ENCODE measurements around the gene DLGAP1.
"Not testable (repeated sequence)": the region's sequence is repeated elsewhere in the genome, so short reads cannot be mapped to it uniquely, and the experiment has no call there.

DLGAP1 gene

GRCh38 chr18:4318311-4318710 lies 136.8 kb downstream of the DLGAP1 start:
- Histone ChIP-seq H3K9me3 (ENCODE audit: control insufficient read depth, low read length) (no peaks in the 10 kb centered on the region), H3K9ac (ENCODE audit: low read length) (no peak overlapping the region), H3K27me3 (ENCODE audit: control insufficient read depth, insufficient read depth, low read length) (no peaks in the 10 kb centered on the region), H3K4me3 (ENCODE audit: low read length) (no peak overlapping the region), H3K4me1 (ENCODE audit: control insufficient read depth, insufficient read depth, low read length) (no peaks in the 10 kb centered on the region), H3K36me3 (ENCODE audit: control insufficient read depth, insufficient read depth, low read length) (no peaks in the 10 kb centered on the region)

GRCh38 chr18:4311945-4312344 lies 143.2 kb downstream of the DLGAP1 start:
- not testable (repeated sequence) for H3K4me3 ChIP-seq (ENCODE audit: low read length); H3K9ac ChIP-seq (ENCODE audit: low read length); H3K27me3 ChIP-seq (ENCODE audit: control insufficient read depth, insufficient read depth, low read length); H3K4me1 ChIP-seq (ENCODE audit: control insufficient read depth, insufficient read depth, low read length); H3K9me3 ChIP-seq (ENCODE audit: control insufficient read depth, low read length); H3K36me3 ChIP-seq (ENCODE audit: control insufficient read depth, insufficient read depth, low read length)

- H3K27me3 ChIP-seq (ENCODE audit: control insufficient read depth, insufficient read depth, low read length): no peaks in the 10 kb centered on the region
- H3K9ac ChIP-seq (ENCODE audit: low read length): no peak overlapping the region
- H3K36me3 ChIP-seq (ENCODE audit: control insufficient read depth, insufficient read depth, low read length): no peaks in the 10 kb centered on the region
- H3K9me3 ChIP-seq (ENCODE audit: control insufficient read depth, low read length): no peaks in the 10 kb centered on the region
- no peaks in the 10 kb centered on the region for H3K4me1 ChIP-seq (ENCODE audit: control insufficient read depth, insufficient read depth, low read length)
- no peak overlapping the region for H3K4me3 ChIP-seq (ENCODE audit: low read length)
These were observed 144.0 kb downstream of the DLGAP1 start for GRCh38 chr18:4311136-4311535.

GRCh38 chr18:4309227-4309626 lies 145.9 kb downstream of the DLGAP1 start:
- Histone ChIP-seq H3K4me3 (ENCODE audit: low read length) (no peak overlapping the region), H3K9ac (ENCODE audit: low read length) (no peak overlapping the region), H3K4me1 (ENCODE audit: control insufficient read depth, insufficient read depth, low read length) (no peaks in the 10 kb centered on the region), H3K27me3 (ENCODE audit: control insufficient read depth, insufficient read depth, low read length) (no peaks in the 10 kb centered on the region), H3K9me3 (ENCODE audit: control insufficient read depth, low read length) (no peaks in the 10 kb centered on the region), H3K36me3 (ENCODE audit: control insufficient read depth, insufficient read depth, low read length) (no peaks in the 10 kb centered on the region)

- Histone ChIP-seq H3K4me3 (ENCODE audit: low read length) (no peak overlapping the region), H3K27me3 (ENCODE audit: control insufficient read depth, insufficient read depth, low read length) (no peaks in the 10 kb centered on the region), H3K9me3 (ENCODE audit: control insufficient read depth, low read length) (no peaks in the 10 kb centered on the region), H3K36me3 (ENCODE audit: control insufficient read depth, insufficient read depth, low read length) (no peaks in the 10 kb centered on the region), H3K4me1 (ENCODE audit: control insufficient read depth, insufficient read depth, low read length) (no peaks in the 10 kb centered on the region), H3K9ac (ENCODE audit: low read length) (no peak overlapping the region)
These were observed 146.5 kb downstream of the DLGAP1 start for GRCh38 chr18:4308576-4308975.

- Histone ChIP-seq H3K9ac (ENCODE audit: low read length) (no peak overlapping the region), H3K4me1 (ENCODE audit: control insufficient read depth, insufficient read depth, low read length) (no peaks in the 10 kb centered on the region), H3K27me3 (ENCODE audit: control insufficient read depth, insufficient read depth, low read length) (no peaks in the 10 kb centered on the region), H3K4me3 (ENCODE audit: low read length) (no peak overlapping the region), H3K36me3 (ENCODE audit: control insufficient read depth, insufficient read depth, low read length) (no peaks in the 10 kb centered on the region), H3K9me3 (ENCODE audit: control insufficient read depth, low read length) (no peaks in the 10 kb centered on the region)
These were observed 155.7 kb downstream of the DLGAP1 start for GRCh38 chr18:4299395-4299794.

GRCh38 chr18:4293337-4293736 lies 161.8 kb downstream of the DLGAP1 start:
- H3K4me1 ChIP-seq (ENCODE audit: control insufficient read depth, insufficient read depth, low read length): no peaks in the 10 kb centered on the region
- H3K9ac ChIP-seq (ENCODE audit: low read length): no peak overlapping the region
- H3K4me3 ChIP-seq (ENCODE audit: low read length): no peak overlapping the region
- H3K36me3 ChIP-seq (ENCODE audit: control insufficient read depth, insufficient read depth, low read length): no peaks in the 10 kb centered on the region
- no peaks in the 10 kb centered on the region for H3K27me3 ChIP-seq (ENCODE audit: control insufficient read depth, insufficient read depth, low read length)
- H3K9me3 ChIP-seq (ENCODE audit: control insufficient read depth, low read length): no peaks in the 10 kb centered on the region

- H3K27me3 ChIP-seq (ENCODE audit: control insufficient read depth, insufficient read depth, low read length): no peaks in the 10 kb centered on the region
- no peaks in the 10 kb centered on the region for H3K9me3 ChIP-seq (ENCODE audit: control insufficient read depth, low read length)
- H3K4me1 ChIP-seq (ENCODE audit: control insufficient read depth, insufficient read depth, low read length): no peaks in the 10 kb centered on the region
- H3K9ac ChIP-seq (ENCODE audit: low read length): no peak overlapping the region
- H3K36me3 ChIP-seq (ENCODE audit: control insufficient read depth, insufficient read depth, low read length): no peaks in the 10 kb centered on the region
- no peak overlapping the region for H3K4me3 ChIP-seq (ENCODE audit: low read length)
These were observed 162.4 kb downstream of the DLGAP1 start for GRCh38 chr18:4292696-4293095.

GRCh38 chr18:4287340-4287739 lies 167.8 kb downstream of the DLGAP1 start:
- H3K27me3 ChIP-seq (ENCODE audit: control insufficient read depth, insufficient read depth, low read length); H3K9ac ChIP-seq (ENCODE audit: low read length); H3K36me3 ChIP-seq (ENCODE audit: control insufficient read depth, insufficient read depth, low read length); H3K4me1 ChIP-seq (ENCODE audit: control insufficient read depth, insufficient read depth, low read length); H3K9me3 ChIP-seq (ENCODE audit: control insufficient read depth, low read length); H3K4me3 ChIP-seq (ENCODE audit: low read length): not testable (repeated sequence)

- H3K4me1 ChIP-seq (ENCODE audit: control insufficient read depth, insufficient read depth, low read length): no peaks in the 10 kb centered on the region
- H3K9ac ChIP-seq (ENCODE audit: low read length): no peak overlapping the region
- H3K27me3 ChIP-seq (ENCODE audit: control insufficient read depth, insufficient read depth, low read length): no peaks in the 10 kb centered on the region
- H3K36me3 ChIP-seq (ENCODE audit: control insufficient read depth, insufficient read depth, low read length): no peaks in the 10 kb centered on the region
- H3K4me3 ChIP-seq (ENCODE audit: low read length): no peak overlapping the region
- H3K9me3 ChIP-seq (ENCODE audit: control insufficient read depth, low read length): no peaks in the 10 kb centered on the region
These were observed 168.9 kb downstream of the DLGAP1 start for GRCh38 chr18:4286256-4286655.

- Histone ChIP-seq H3K4me3 (ENCODE audit: low read length) (no peak overlapping the region), H3K36me3 (ENCODE audit: control insufficient read depth, insufficient read depth, low read length) (no peaks in the 10 kb centered on the region), H3K4me1 (ENCODE audit: control insufficient read depth, insufficient read depth, low read length) (no peaks in the 10 kb centered on the region), H3K27me3 (ENCODE audit: control insufficient read depth, insufficient read depth, low read length) (no peaks in the 10 kb centered on the region), H3K9me3 (ENCODE audit: control insufficient read depth, low read length) (no peaks in the 10 kb centered on the region), H3K9ac (ENCODE audit: low read length) (no peak overlapping the region)
These were observed 169.6 kb downstream of the DLGAP1 start for GRCh38 chr18:4285525-4285924.

GRCh38 chr18:4284528-4284927 lies 170.6 kb downstream of the DLGAP1 start:
- Histone ChIP-seq H3K9ac (ENCODE audit: low read length) (no peak overlapping the region), H3K4me3 (ENCODE audit: low read length) (no peak overlapping the region), H3K9me3 (ENCODE audit: control insufficient read depth, low read length) (no peaks in the 10 kb centered on the region), H3K4me1 (ENCODE audit: control insufficient read depth, insufficient read depth, low read length) (no peaks in the 10 kb centered on the region), H3K27me3 (ENCODE audit: control insufficient read depth, insufficient read depth, low read length) (no peaks in the 10 kb centered on the region), H3K36me3 (ENCODE audit: control insufficient read depth, insufficient read depth, low read length) (no peaks in the 10 kb centered on the region)

- Histone ChIP-seq H3K4me1 (ENCODE audit: control insufficient read depth, insufficient read depth, low read length) (no peaks in the 10 kb centered on the region), H3K9ac (ENCODE audit: low read length) (no peak overlapping the region)
These were observed 171.3 kb downstream of the DLGAP1 start for GRCh38 chr18:4283746-4284291.

More at GRCh38 chr18:4283746-4284291, 171.3 kb downstream of the DLGAP1 start:
- Histone ChIP-seq H3K4me3 (ENCODE audit: low read length) (no peak overlapping the region), H3K9me3 (ENCODE audit: control insufficient read depth, low read length) (no peaks in the 10 kb centered on the region), H3K27me3 (ENCODE audit: control insufficient read depth, insufficient read depth, low read length) (no peaks in the 10 kb centered on the region), H3K36me3 (ENCODE audit: control insufficient read depth, insufficient read depth, low read length) (no peaks in the 10 kb centered on the region)
